HEK293T (cell line): Measurements from ENCODE around the gene IFI44L.
A peak's percentile ranks its signal among the peaks of the same experiment; 100 is the strongest.

ENCODE experiments used
- CTCF ChIA-PET: fragments of 350-600 bp; formaldehyde crosslinking; extraction: SDS; loops from one replicate; lab custom pipeline; 2021; ENCODE audit warnings: antibody characterized with exemption, inconsistent platforms; lab: Yijun Ruan, JAX
- POLR2A ChIA-PET: fragments of 350-600 bp; formaldehyde crosslinking; extraction: SDS; loops from one replicate; lab custom pipeline; 2020; ENCODE audit warnings: antibody characterized with exemption, inconsistent platforms; lab: Yijun Ruan, JAX
- DNase-seq: peaks from one replicate; pipeline ENCODE4 v3.0.0; 2012; ENCODE audit warnings: mixed read lengths; ENCODE audit errors: extremely low spot score
- ARNT ChIP-seq: fragments of 450-650 bp; IDR thresholded peaks from 2 replicates; pipeline ENCODE4 v1.6.1; 2017; ENCODE audit warnings: mild to moderate bottlenecking
- BHLHE40 ChIP-seq: fragments of 450-650 bp; IDR thresholded peaks from 2 replicates; pipeline ENCODE4 v1.6.1; 2016; ENCODE audit warnings: mild to moderate bottlenecking, moderate library complexity, borderline replicate concordance
- CTBP1 ChIP-seq: fragments of 450-650 bp; IDR thresholded peaks from 2 replicates; pipeline ENCODE4 v1.6.1; 2016; ENCODE audit warnings: borderline replicate concordance
- ELF4 ChIP-seq: fragments of 450-650 bp; IDR thresholded peaks from 2 replicates; pipeline ENCODE4 v1.6.1; 2017; ENCODE audit warnings: antibody characterized with exemption
- FOXA1 ChIP-seq: fragments of 450-650 bp; IDR thresholded peaks from 2 replicates; pipeline ENCODE4 v1.6.1; 2016; ENCODE audit warnings: mild to moderate bottlenecking
- FOXK2 ChIP-seq: fragments of 450-650 bp; IDR thresholded peaks from 2 replicates; pipeline ENCODE4 v1.6.1; 2016; ENCODE audit warnings: mild to moderate bottlenecking
- FOXM1 ChIP-seq: fragments of 450-650 bp; IDR thresholded peaks from 2 replicates; pipeline ENCODE4 v1.6.1; 2017; ENCODE audit warnings: mild to moderate bottlenecking, borderline replicate concordance
- HDGF ChIP-seq: fragments of 450-650 bp; IDR thresholded peaks from 2 replicates; pipeline ENCODE4 v1.6.1; 2017; ENCODE audit warnings: antibody characterized with exemption, borderline replicate concordance
- L3MBTL2 ChIP-seq: fragments of 450-650 bp; conservative IDR thresholded peaks from 2 replicates; pipeline ENCODE4 v1.6.1; 2016; ENCODE audit warnings: mild to moderate bottlenecking
- LEF1 ChIP-seq: fragments of 450-650 bp; IDR thresholded peaks from 2 replicates; pipeline ENCODE4 v1.6.1; 2017; ENCODE audit warnings: mild to moderate bottlenecking, borderline replicate concordance
- NFRKB ChIP-seq: fragments of 450-650 bp; IDR thresholded peaks from 2 replicates; pipeline ENCODE4 v1.6.1; 2016; ENCODE audit warnings: mild to moderate bottlenecking, moderate library complexity
- PKNOX1 ChIP-seq: fragments of 450-650 bp; IDR thresholded peaks from 2 replicates; pipeline ENCODE4 v1.6.1; 2016
- SP1 ChIP-seq: fragments of 450-650 bp; IDR thresholded peaks from 2 replicates; pipeline ENCODE4 v1.6.1; 2017
- SUZ12 ChIP-seq: fragments of 450-650 bp; IDR thresholded peaks from 2 replicates; pipeline ENCODE4 v1.6.1; 2016; ENCODE audit warnings: mild to moderate bottlenecking
- TARDBP ChIP-seq: fragments of 450-650 bp; IDR thresholded peaks from 2 replicates; pipeline ENCODE4 v1.6.1; 2016
- ZNF384 ChIP-seq: fragments of 450-650 bp; IDR thresholded peaks from 2 replicates; pipeline ENCODE4 v1.6.1; 2016

The IFI44L gene

DNA sequence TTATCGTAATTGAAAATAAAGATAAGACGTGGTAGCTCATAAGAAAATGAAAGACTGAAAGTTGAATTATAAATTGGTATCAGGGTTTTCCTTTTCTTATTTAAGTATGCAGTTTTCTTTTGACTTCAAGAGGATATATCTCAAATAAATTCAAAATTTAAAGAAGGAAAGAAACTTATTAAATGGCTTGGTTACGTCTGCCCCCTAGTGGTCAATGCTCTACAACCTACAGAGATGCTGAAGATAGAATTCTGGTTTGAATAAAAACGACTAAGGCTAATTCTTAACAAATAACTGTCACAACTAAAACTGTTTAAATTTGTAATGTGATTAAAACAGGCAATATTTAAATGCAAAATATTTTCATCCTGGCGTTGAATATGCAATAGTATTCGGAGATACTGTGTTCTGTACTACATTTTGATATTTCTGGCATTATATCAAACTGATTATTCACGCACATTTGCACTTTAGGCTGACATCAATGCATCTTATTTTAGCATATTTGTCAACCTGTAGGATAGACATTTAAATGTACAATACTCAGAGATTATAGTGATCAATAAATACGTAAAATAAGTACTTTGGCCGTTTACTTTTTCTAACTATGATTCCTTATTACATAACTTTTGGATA is 56.2 kb downstream of the IFI44L start:
- TF ChIP-seq ELF4 = no peak
- TF ChIP-seq FOXA1 = no peak
- CTCF ChIA-PET = interaction anchor here (0.9 to 1.2 kb wide), 2 partner anchors 59 to 236 kb away, joined by 3 to 4 read pairs; no protein-coding TSS in a partner anchor
- POLR2A ChIA-PET = no interaction called here
- peak; percentile 39 for DNase-seq

GRCh38 chr1:78676993-78677392 is 56.7 kb downstream of the IFI44L start:
- DNase-seq = no peak
- ChIA-PET CTCF (interaction anchor here (0.7 to 0.8 kb wide), 2 partner anchors 60 to 532 kb away, joined by 3 to 5 read pairs; no protein-coding TSS in a partner anchor), POLR2A (no interaction called here)
- TF ChIP-seq BHLHE40 (no peak), FOXK2 (no peak), L3MBTL2 (no peak), LEF1 (no peak), TARDBP (no peak), ELF4 (no peak), ARNT (no peak), HDGF (no peak), FOXA1 (no peak), SUZ12 (no peak), ZNF384 (no peak)

DNA sequence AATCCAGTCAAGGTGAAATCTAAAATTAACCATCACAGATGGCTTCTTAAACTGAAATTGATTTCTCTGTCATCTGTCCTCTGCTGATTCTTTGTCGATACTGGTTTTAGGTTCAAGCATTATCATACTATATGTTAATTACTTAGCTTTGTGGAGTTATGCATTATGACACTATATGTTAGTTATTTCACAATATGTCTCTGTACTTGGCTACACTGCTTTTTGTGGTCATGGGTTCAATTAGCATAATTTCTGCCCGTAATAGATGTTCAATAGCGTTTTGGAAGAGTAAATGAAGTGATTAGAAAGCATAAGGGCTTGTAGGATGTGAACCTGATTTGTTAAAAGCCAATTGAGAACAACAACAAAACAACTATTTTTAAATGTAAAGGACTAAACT is 57.5 kb downstream of the IFI44L start:
- CTCF ChIA-PET = interaction anchor here (0.7 to 0.8 kb wide), 2 partner anchors 60 to 533 kb away, joined by 3 to 5 read pairs; no protein-coding TSS in a partner anchor
- POLR2A ChIA-PET = no interaction called here
- DNase-seq = no peak
- no peak for TF ChIP-seq NFRKB
- TF ChIP-seq BHLHE40 = no peak
- TF ChIP-seq TARDBP = no peak
- no peak for TF ChIP-seq SUZ12
- no peak for TF ChIP-seq FOXA1
- TF ChIP-seq PKNOX1 = no peak
- TF ChIP-seq ZNF384 = no peak
- no peak for TF ChIP-seq ELF4
- no peak for TF ChIP-seq L3MBTL2
- no peak for TF ChIP-seq CTBP1
- TF ChIP-seq FOXK2 = no peak
- TF ChIP-seq LEF1 = no peak
- no peak for TF ChIP-seq FOXM1
- no peak for TF ChIP-seq ARNT

DNA sequence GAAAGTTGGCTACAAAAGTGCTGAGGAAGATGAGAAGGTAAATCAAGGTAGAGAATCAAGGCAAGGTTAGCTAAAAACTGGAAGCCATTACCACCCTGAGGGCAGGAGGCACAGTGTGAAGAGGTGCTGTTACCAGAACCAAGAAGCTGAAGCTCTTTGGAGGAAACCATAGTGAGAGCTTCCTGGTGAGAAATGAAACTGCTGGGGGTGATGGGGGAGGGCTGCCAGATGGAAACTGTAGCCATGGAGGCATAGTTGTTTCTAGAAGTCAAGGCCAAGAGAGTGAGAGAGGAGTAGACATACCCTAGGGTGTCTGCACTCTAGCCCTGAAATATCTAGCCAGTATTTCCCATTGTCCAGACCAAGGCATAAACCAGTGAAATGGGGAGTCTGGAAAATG is 58.1 kb downstream of the IFI44L start:
- ChIA-PET CTCF (no interaction called here), POLR2A (no interaction called here)
- no peak for DNase-seq
- TF ChIP-seq L3MBTL2 (no peak), FOXA1 (no peak), CTBP1 (no peak), ZNF384 (no peak), FOXK2 (no peak), ELF4 (no peak), TARDBP (no peak)

- CTCF ChIA-PET = no interaction called here
- TF ChIP-seq TARDBP = no peak
- TF ChIP-seq FOXA1 = no peak
- no peak for TF ChIP-seq ELF4
- no peak for TF ChIP-seq CTBP1
- TF ChIP-seq LEF1 = no peak
- no peak for TF ChIP-seq HDGF
- no peak for TF ChIP-seq SUZ12
- TF ChIP-seq L3MBTL2 = no peak
- TF ChIP-seq SP1 = no peak
- TF ChIP-seq BHLHE40 = no peak
- TF ChIP-seq ZNF384 = no peak
- no peak for TF ChIP-seq PKNOX1
- no peak for TF ChIP-seq ARNT
- no peak for TF ChIP-seq NFRKB
- no peak for TF ChIP-seq FOXM1
- no peak for TF ChIP-seq FOXK2
- POLR2A ChIA-PET = no interaction called here
- no peak for DNase-seq
Observed at GRCh38 chr1:78681265-78681664, 61.0 kb downstream of the IFI44L start.

DNA sequence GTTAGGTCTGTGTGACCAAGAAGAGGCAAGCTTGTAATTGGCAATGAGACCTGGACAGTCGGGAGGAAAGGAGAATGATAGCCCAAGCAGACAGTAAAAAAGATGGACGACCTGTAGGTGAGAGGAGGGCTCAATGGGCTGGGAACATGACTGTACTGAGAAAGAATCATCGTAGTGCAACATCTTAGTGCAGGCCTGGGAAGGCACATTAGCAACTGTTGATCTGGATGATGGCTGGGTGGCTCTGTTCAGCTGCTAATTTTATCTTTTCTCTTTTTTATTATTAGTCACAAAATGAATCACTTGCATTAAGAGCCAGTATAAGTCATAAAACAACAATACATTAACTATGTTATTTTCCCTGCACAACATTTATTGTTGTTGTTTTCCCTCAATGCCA is 62.2 kb downstream of the IFI44L start:
- ChIA-PET CTCF (interaction anchor here (0.6 kb wide), 1 partner anchor 201 kb away, joined by 7 read pairs; no protein-coding TSS in a partner anchor), POLR2A (no interaction called here)
- TF ChIP-seq FOXA1 (no peak), PKNOX1 (no peak), CTBP1 (no peak), L3MBTL2 (no peak), FOXM1 (no peak), SUZ12 (no peak), NFRKB (no peak), LEF1 (no peak), TARDBP (no peak), BHLHE40 (no peak), FOXK2 (no peak), HDGF (no peak), ARNT (no peak), SP1 (no peak), ELF4 (no peak), ZNF384 (no peak)
- no peak for DNase-seq
